Endothelial cell of umbilical vein (primary cell): ENCODE measurements around the gene LGALS7. TPM values are rescaled to one million over a fixed set of nuclear protein-coding genes. Genes with fewer than 3 reads are reported as not detected.
"Not testable (repeated sequence)": the region's sequence is repeated elsewhere in the genome, so short reads cannot be mapped to it uniquely, and the experiment has no call there.

ENCODE experiments used
- BruUV-seq: library from RNA; stranded (reverse); fragments of 400-500 nt; replicated peaks from 2 replicates; lab custom pipeline; 2021; lab: Mats Ljungman, UMichigan
- CTCF ChIA-PET: fragments of 300-600, 350-600 bp; sonication (Branson Sonifier 250); formaldehyde crosslinking; loops from one replicate; lab custom pipeline; 2021; ENCODE audit warnings: antibody characterized with exemption, inconsistent platforms; lab: Charles Lee
- POLR2A ChIA-PET: fragments of 300-600, 350-600 bp; sonication (Branson Sonifier 250); formaldehyde crosslinking; loops from one replicate; lab custom pipeline; 2021; ENCODE audit warnings: antibody characterized with exemption, inconsistent platforms; lab: Charles Lee
- DNase-seq: peaks from one replicate; pipeline ENCODE4 v3.0.0-alpha.2; 2011; ENCODE audit warnings: low read depth, low spot score
- FAIRE-seq: peaks from 2 replicates; lab custom pipeline; 2011; peaks lifted over from hg19 to GRCh38; lab: Jason Lieb, UNC
- H2AFZ ChIP-seq: 2 replicates; pipeline ENCODE4 v1.6.0; 2012; ENCODE audit warnings: low read depth, low read length, control low read depth, inconsistent platforms
- H3K27ac ChIP-seq: 2 replicates; pipeline ENCODE4 v1.5.1; 2011; ENCODE audit warnings: low read depth, mild to moderate bottlenecking, control low read depth, low read length, moderate library complexity; ENCODE audit not compliant: insufficient read depth
- H3K27me3 ChIP-seq, 2 experiments: 2 replicates each; pipeline versions ENCODE4 v1.6.0 to v1.6.1; 2011; ENCODE audit warnings: low read length in 2 of 2, mixed read lengths in 1 of 2; ENCODE audit not compliant: control insufficient read depth in 2 of 2, insufficient read depth in 2 of 2
- H3K36me3 ChIP-seq, 2 experiments: 2 replicates in 1 of 2; 3 replicates in 1 of 2; pipeline ENCODE4 v1.5.1; 2011; ENCODE audit warnings: low read length in 2 of 2, mild to moderate bottlenecking in 1 of 2, moderate library complexity in 1 of 2; ENCODE audit not compliant: control insufficient read depth in 2 of 2, insufficient read depth in 2 of 2; ENCODE audit errors: extremely low read depth in 1 of 2
- H3K4me1 ChIP-seq: 3 replicates; pipeline ENCODE4 v1.5.1; 2011; ENCODE audit warnings: mild to moderate bottlenecking, low read length; ENCODE audit not compliant: control insufficient read depth, insufficient read depth; ENCODE audit errors: extremely low read depth
- H3K4me2 ChIP-seq: 2 replicates; pipeline ENCODE4 v1.6.1; 2011; ENCODE audit warnings: low read length, control low read depth, mixed read lengths; ENCODE audit not compliant: insufficient read depth
- H3K4me3 ChIP-seq, 3 experiments: fragments of 200-600 bp in 1 of 3; sonication (generic), shearing (Covaris generic) in 1 of 3; replicated peaks in 1 of 3; 2 replicates each; pipeline ENCODE4 v1.5.1; 2011 to 2016; ENCODE audit warnings: control low read depth in 3 of 3, low read length in 3 of 3, mild to moderate bottlenecking in 2 of 3, inconsistent platforms in 1 of 3, low read depth in 1 of 3, moderate library complexity in 1 of 3; ENCODE audit not compliant: insufficient read depth in 1 of 3
- H3K79me2 ChIP-seq: 2 replicates; pipeline ENCODE4 v1.6.0; 2012; ENCODE audit warnings: low read length, inconsistent platforms; ENCODE audit not compliant: control insufficient read depth, insufficient read depth
- H3K9ac ChIP-seq: replicated peaks from 2 replicates; pipeline ENCODE3; 2011; ENCODE audit warnings: low read length, control low read depth; ENCODE audit not compliant: insufficient read depth; ENCODE audit errors: extremely low read depth
- H3K9me1 ChIP-seq: replicated peaks from 3 replicates; pipeline ENCODE4 v1.6.0; 2011; ENCODE audit warnings: mild to moderate bottlenecking, low read length; ENCODE audit not compliant: control insufficient read depth, insufficient read depth; ENCODE audit errors: extremely low read depth
- H3K9me3 ChIP-seq: replicated peaks from 2 replicates; pipeline ENCODE4 v1.5.1; 2012; ENCODE audit warnings: low read length, inconsistent platforms; ENCODE audit not compliant: control insufficient read depth, insufficient read depth
- H4K20me1 ChIP-seq: replicated peaks from 2 replicates; pipeline ENCODE3; 2011; ENCODE audit warnings: mild to moderate bottlenecking, low read length; ENCODE audit not compliant: control insufficient read depth, insufficient read depth; ENCODE audit errors: extremely low read depth
- CTCF ChIP-seq, 2 donors: IDR thresholded peaks; 1 replicate in 1 of 2; 2 replicates in 1 of 2; pipeline ENCODE4 v1.5.1; 2011; ENCODE audit warnings: low read length in 2 of 2, mild to moderate bottlenecking in 2 of 2, moderate library complexity in 2 of 2, control low read depth in 1 of 2, inconsistent platforms in 1 of 2, low read depth in 1 of 2; ENCODE audit not compliant: insufficient read depth in 1 of 2; ENCODE audit errors: extremely low read depth in 1 of 2
- EZH2 ChIP-seq: IDR thresholded peaks from 2 replicates; pipeline ENCODE4 v1.6.1; 2012; ENCODE audit warnings: borderline replicate concordance, low read depth, mild to moderate bottlenecking, moderate library complexity, low read length, inconsistent platforms; ENCODE audit not compliant: severe bottlenecking
- FOS ChIP-seq: IDR thresholded peaks from 2 replicates; pipeline ENCODE4 v1.6.1; 2011; ENCODE audit warnings: mild to moderate bottlenecking, low read length, moderate library complexity, borderline replicate concordance; ENCODE audit not compliant: insufficient read depth
- GATA2 ChIP-seq: IDR thresholded peaks from 2 replicates; pipeline ENCODE4 v1.7.0; 2011; ENCODE audit warnings: low read depth, mild to moderate bottlenecking, moderate library complexity, mixed read lengths, low read length; ENCODE audit not compliant: insufficient read length, insufficient read depth
- JUN ChIP-seq: IDR thresholded peaks from 2 replicates; pipeline ENCODE4 v1.6.1; 2011; ENCODE audit warnings: borderline replicate concordance, low read depth; ENCODE audit not compliant: insufficient read length, insufficient read depth
- MAX ChIP-seq: IDR thresholded peaks from 2 replicates; pipeline ENCODE4 v1.6.1; 2011; ENCODE audit not compliant: insufficient read depth, insufficient read length
- MYC ChIP-seq: IDR thresholded peaks from one replicate; pipeline ENCODE4 v1.6.1; 2011; ENCODE audit warnings: mild to moderate bottlenecking, low read depth, low read length
- POLR2A ChIP-seq: IDR thresholded peaks from 2 replicates; pipeline ENCODE4 v1.6.1; 2012; ENCODE audit warnings: low read depth, mild to moderate bottlenecking, control low read depth, low read length
- POLR2AphosphoS5 ChIP-seq: IDR thresholded peaks from 2 replicates; pipeline ENCODE4 v1.6.1; 2012; ENCODE audit warnings: low read depth, mild to moderate bottlenecking, control low read depth, low read length, moderate library complexity; ENCODE audit not compliant: insufficient read depth
- dilution Hi-C: fragments of 300-500 bp; cut with MboI; formaldehyde crosslinking; loops from one replicate; pipeline ENCODE4 v1.15.0; 2019; ENCODE audit warnings: low sequenced_read_pairs; ENCODE audit not compliant: extremely low pct_ligation_motif_present
- intact Hi-C: fragments of 100-400 bp; cut with micrococcal nuclease; formaldehyde crosslinking; loops from one replicate; pipeline ENCODE4 v1.10.0; 2022
- polyA plus RNA-seq, 4 experiments: library from polyadenylated mRNA; depleted of rRNA in 3 of 4; stranded (reverse) in 3 of 4; unstranded in 1 of 4; fragments of >200 nt; gene quantifications; 2 replicates each; pipeline versions ENCODE4 v1.2.1 to v1.2.3, GENCODE V29; 2011 to 2012; ENCODE audit warnings: missing spikeins in 1 of 4
- total RNA-seq: library from RNA; stranded (reverse); gene quantifications from 2 replicates; pipeline ENCODE4 v1.2.3, GENCODE V29; 2021

The LGALS7 gene
- total and polyA plus RNA-seq, 2 donors (not counting 3 experiments of a cell fraction or from before 2014, with no cell fraction given) = not detected

- H3K9me1 ChIP-seq, H3K4me1 ChIP-seq, dilution Hi-C loops, H3K27me3 ChIP-seq, H3K79me2 ChIP-seq, FAIRE-seq, H3K9ac ChIP-seq, H3K9me3 ChIP-seq, intact Hi-C loops, DNase-seq, H3K4me2 ChIP-seq, H2AFZ ChIP-seq, H3K27ac ChIP-seq, H3K4me3 ChIP-seq, H4K20me1 ChIP-seq, BruUV-seq: not testable (repeated sequence)
- POLR2A ChIA-PET = interaction anchor here (0.7 kb wide), 1 partner anchor 563 kb away, joined by 10 read pairs; no protein-coding TSS in a partner anchor
- H3K36me3 ChIP-seq = peaks cover 0 to 13% of the 10 kb centered on the region in 2 experiments
- CTCF ChIA-PET = interaction anchor here (0.7 to 1.8 kb wide), 4 partner anchors 35 to 73 kb away, joined by 3 to 5 read pairs (median 3); no protein-coding TSS in a partner anchor
Observed at GRCh38 chr19:38813932-38814331, 40.6 kb upstream of the LGALS7 start.

- no peaks in the 10 kb centered on the region for H3K9me3 ChIP-seq
- no peak overlapping the region for H3K9ac ChIP-seq
- H4K20me1 ChIP-seq = no peaks in the 10 kb centered on the region
- H3K4me2 ChIP-seq = no peak overlapping the region
- H3K4me3 ChIP-seq = no peak overlapping the region
- no peak for FAIRE-seq
- CTCF ChIA-PET = interaction anchor here (1.0 to 1.8 kb wide), 2 partner anchors 36 to 44 kb away, joined by 3 to 5 read pairs; no protein-coding TSS in a partner anchor
- no peaks in the 10 kb centered on the region for H3K9me1 ChIP-seq
- dilution Hi-C loops = no loop called here
- H3K36me3 ChIP-seq = peaks cover 0 to 13% of the 10 kb centered on the region in 2 experiments
- no peaks in the 10 kb centered on the region for H3K79me2 ChIP-seq
- BruUV-seq = no TSS peak
- no peak overlapping the region for H3K27ac ChIP-seq
- DNase-seq = no peak
- no peaks in the 10 kb centered on the region for H3K27me3 ChIP-seq
- intact Hi-C loops = no loop called here
- POLR2A ChIA-PET = no interaction called here
- no peaks in the 10 kb centered on the region for H3K4me1 ChIP-seq
- TF ChIP-seq MAX = no peak
- no peak for TF ChIP-seq POLR2A
- TF ChIP-seq POLR2AphosphoS5 = no peak
- TF ChIP-seq MYC = no peak
- no peak for TF ChIP-seq GATA2
- TF ChIP-seq FOS = no peak
- no peak for TF ChIP-seq EZH2
- no peak for TF ChIP-seq JUN
- TF ChIP-seq CTCF (IDR thresholded peaks at IDR 0.05; ENCODE audit: extremely low read depth in 1 of 2, insufficient read depth in 1 of 2, low read depth in 1 of 2, low read length in 2 of 2) = no peak
- H2AFZ ChIP-seq = no peak overlapping the region
Observed at GRCh38 chr19:38813323-38813722, 40.0 kb upstream of the LGALS7 start.
